GM19351 (cell line): ENCODE data around the gene GOLGA2.

Source experiments
- ATAC-seq: cut with Tn5 transposase; IDR thresholded peaks from one replicate; pipeline ENCODE4 v1.9.1; 2021; ENCODE audit warnings: mild to moderate bottlenecking, moderate library complexity; ENCODE audit not compliant: unreplicated experiment

GOLGA2 gene

DNA sequence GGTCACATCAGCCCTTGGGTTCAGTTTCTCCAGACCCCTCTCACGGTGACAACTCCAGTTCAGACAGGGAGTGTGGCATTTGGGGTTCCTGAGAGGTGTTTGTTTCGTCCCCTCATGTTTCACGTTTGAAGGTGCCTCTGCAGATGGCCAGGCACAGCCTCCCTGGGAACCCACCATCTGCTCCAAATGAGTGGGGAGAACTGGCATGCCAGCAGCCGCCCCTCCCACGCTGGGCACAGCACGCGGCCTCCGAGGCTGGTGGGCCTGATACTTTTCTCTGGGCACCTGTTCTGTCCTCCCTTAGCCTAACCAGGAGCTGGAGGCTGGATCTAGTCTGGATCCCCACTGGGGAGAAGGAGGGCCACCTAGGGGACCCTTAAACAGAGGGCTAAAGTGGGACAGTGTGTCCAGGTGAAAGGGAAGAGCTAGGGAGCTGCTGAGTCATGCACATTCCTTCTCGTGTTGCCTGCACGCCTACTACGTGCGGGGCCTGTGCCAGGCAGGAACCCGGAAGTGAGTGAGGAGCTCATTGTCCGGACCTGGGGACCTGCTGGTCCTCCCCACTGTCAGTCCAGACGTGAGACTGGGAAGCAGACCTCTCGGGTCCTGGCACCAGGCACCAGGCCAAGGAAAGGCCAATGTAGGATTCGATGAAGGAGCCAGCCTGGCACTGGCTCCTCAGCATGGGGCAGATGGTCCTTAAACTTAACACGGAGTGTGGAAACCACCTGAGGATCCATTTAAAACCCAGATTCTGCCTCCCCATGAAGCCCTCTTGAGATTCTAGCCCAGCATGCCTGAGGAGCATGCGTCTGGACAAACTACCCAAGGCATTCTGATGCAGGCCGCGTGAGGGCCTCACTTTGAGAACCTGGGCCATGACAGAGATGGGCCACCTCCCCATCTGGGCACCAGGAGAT, 61.0 kb downstream of the GOLGA2 start:
- no peak for ATAC-seq

DNA sequence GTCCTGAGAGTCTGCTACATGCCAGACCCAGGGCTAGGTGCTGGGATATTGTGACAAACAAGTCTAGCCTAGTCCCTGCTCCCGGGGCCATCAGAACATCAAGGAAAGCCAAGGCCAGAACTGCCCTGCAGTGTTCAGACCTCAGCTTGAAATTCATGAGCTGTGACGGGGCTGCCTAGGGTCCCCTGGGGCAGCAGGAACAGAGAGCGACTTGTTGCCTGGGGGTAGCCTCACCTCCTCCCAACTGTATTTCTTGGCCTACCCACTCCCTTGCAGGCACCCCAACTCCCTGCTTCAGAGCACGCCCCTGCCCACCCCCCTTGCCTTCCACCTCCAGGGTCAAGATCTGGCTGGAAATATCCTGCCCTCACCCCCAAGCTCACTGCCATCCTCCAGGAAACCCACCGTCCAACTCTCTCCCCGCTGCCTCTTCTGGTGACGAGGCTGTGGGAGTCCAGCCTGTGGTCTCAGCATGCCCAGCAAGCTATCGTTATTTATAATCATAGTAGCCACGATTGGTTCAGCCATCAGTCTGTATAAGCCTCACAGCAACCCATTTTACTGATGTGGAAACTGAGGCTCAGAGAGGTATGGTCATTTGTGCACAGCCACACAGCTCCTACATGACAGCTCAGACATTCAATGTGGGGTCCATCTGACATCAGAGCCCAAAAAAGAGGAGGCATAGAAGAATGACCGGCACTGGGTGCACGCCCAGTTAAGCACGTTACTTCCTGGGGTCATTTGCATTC, 61.9 kb downstream of the GOLGA2 start:
- ATAC-seq: no peak

DNA sequence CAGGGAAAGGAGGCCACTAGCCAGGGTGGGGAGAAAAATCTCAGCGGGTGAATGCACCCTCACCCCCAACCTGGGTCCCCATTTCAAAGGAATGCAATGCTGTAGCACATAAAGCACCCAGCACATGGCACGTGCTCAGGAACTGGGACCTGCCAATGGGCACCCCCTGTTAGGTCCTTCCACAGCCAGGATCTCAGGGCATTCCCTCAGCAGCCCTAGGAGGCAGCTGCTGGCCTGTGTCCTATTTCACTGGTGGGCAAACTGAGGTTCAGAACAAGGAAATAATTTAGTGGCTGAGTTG, 63.9 kb downstream of the GOLGA2 start:
- ATAC-seq: no peak

DNA sequence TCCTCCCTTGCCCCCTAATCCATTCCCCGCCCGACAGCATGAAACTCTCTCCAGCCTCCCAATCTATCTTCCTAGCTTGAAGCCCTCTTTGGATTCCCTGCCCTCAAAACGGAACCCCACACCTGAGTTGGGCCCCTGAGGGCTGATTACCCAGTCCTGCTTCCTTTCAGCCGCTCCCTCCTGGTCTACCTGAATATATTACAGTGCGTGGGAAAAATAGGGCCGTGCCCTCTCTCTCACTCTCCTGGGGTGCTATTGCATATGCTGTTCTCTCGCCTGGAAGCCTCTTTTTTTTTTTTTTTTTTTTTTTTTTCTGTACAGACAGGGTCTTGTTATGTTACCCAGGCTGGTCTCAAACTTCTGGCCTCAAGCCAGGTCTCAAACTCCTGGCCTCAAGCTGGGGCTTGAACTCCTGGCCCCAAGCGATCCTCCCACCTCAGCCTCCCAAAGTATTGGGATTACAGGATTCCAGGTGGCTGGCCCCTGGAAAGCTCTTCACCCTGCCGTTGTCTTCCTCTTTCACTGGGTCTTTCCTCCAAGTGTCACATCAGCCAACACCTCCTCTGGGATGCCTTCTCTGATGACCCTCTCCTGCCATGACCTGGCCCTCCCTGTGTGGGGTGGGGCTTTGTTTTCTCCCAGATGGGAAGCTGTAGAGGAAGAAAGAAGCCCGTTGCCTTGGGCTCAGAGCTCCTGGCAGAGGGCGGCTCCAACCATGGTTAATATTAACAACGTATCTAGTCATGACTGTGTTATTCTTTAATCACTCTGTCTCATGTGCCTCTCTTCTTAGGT, 64.4 kb downstream of the GOLGA2 start:
- no peak for ATAC-seq

DNA sequence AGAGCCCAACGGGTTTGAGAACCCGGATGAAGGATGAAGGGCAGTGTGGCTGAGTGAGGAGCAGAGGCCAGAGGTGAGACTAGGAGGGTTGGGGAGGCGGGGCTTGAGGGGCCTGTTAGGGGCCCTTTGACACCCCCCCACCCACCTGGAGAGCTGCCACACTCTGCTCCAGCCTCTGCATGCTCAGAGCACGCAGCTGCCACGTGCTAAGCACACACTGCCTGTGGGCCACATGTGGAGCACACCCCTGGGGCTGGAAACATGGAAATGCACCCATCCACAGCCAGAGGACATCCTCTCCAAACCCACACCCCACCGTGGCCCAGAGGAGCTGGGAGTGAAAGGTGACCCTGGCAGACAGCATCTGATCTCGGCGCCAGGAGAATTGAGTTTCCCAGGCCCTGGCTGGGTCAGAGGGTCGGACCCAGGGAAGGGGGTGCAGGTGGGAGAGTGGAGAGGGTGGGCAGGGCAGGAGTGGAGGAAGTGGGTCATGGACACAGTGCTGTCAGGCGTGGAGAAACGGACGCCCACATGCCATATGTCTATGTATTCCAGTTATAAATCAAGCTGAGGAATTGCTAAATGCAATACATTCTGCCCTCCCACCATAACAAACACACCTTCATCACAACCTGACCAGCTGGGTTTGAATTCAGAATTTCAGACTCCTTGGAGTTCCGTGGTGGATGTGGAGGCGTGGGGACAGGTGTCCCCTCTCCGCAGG, 66.7 kb downstream of the GOLGA2 start:
- no peak for ATAC-seq

DNA sequence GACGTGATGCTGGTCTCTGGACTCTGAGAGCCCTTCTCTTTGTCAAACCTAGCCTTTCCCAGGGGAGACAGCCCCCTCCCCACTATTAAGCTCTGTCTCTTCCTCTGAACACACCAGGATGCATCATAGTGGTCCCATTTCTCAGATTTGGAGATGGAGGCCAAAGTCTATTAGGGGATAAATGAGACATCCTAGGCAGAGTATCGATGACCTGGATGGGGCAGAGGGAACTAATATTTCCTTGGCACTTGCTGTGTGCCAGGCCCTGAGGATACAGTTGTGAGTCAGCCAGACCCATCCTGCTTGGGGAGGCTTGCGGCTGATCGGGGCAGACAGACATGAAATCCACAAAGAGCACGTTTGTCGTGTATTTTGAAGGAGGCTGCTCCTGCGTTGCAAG, 67.4 kb downstream of the GOLGA2 start:
- no peak for ATAC-seq

DNA sequence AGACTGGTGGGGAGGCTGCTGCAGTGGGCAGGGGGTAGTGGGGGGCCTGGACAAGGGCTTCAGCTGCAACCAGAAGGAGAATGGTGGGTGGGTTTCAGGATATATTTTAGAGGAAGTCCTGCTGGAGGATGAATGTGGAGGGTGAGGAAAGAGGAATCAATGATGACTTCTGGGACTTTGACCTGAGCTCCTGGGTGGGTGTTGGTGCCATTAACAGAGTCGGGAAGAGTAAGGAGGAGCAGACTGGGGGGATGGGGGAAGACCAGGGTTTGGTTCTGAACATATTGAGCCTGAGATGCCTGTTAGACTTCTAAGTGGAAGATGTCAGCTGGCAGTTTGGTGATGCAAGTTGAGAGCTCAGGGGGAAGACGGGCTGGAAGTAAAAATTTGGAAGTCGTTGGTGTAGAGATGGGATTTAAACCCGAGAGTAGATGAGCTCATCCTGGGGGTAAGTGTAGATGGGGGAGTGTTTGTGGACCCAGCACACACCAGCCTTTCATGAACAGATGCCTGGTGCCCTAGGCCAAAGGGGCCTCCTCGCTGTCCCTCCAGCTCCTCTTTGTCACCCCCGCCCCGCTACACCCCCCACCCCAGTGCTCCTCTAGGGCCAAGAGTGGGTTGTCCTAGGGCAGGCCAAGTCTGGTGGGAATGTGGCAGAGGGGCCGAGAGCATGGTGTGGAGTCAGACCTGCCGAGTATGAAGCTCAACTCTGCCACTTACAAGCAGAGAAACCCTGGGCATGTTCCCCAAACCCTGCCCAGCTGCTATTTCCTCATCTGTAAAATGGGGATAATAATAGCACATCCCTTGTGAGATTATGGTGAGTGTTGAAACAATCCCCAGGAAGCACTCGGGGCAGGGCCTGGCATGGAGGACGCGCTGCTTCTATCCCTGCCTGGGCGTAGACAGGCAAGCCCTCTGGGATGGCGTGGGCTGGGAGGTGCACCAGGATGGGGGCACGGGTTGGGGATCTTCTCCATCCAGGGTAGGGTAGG, 68.6 kb downstream of the GOLGA2 start:
- ATAC-seq: no peak

DNA sequence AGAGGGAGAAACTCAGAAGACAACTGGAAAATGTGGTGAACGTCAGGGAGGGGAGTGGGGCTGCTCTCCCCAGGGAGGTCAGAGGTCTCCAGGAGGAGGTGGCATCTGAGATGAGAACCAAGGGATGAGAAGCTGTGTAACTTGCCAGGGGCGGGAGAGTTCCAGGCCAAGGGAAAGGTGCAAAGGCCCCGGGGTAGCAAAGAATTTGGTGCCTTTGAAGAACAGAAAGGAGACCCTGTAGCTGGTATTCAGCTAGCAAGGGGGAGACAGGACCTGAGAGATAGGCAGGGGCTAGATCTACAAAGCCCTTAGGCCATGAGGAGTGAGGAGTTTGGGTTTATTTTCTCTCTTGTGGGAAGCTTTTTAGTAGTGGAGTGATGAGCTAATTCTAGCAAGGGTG, 69.3 kb downstream of the GOLGA2 start:
- ATAC-seq: no peak
